ENCODE data around the gene CAB39L.
"Not testable (repeated sequence)": the region's sequence is repeated elsewhere in the genome, so short reads cannot be mapped to it uniquely, and the experiment has no call there.

The CAB39L gene

DNA sequence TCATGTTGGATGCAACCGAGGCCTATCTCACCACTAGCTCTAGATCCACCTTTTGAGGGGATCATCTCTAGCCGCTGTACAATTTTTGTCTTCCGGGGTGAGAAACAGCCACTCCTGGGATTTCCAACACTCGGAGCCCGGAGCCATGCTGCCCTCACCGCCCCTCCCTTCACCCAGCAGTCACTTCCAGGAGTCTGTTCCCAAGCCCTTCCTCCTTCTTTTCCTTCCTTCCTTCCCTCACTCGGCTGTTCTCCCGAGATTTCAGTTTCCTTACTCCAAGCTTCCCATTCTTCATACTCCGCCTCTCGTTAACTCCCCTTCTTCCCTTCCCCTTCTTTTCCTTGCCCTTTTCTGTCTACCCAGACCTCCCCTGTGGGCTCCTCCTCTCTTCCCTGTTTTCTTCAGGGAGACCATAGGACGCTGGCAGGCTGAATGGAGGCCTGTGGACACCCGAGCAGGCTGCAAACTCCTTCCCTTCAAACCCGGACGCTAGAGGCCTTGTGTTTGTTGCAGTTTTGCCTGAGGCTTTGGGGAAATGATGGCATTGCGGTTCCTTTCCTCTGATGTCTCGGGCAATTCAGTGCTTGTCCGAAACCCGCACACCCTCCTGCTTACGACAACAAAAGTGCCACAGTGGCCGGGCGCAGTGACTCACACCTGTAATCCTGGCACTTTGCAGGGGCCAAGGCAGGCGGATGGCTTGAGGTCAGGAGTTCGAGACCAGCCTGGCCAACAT lies 96.0 kb downstream of the CAB39L start:
- no peak for DNase-seq (ENCODE audit: low read depth in 2 of 2)

DNA sequence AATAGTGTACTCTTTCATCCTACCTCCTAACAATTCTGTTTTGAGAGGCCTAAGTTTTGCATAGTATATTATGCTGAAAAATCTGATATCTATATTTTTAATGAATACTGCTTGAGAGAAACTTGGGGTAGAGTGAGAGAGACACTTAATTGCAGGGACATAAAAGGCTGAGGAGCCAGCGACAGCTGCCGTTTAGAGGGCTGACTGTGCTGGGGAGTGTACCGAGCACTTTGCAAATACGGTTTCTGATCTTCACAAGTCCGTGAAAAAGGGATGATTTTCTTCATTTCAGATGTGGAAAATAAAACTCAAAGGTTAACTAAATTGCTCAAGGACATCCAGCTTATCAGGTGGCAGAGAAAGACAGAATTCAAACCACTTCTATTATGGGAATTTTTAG lies 97.4 kb downstream of the CAB39L start:
- DNase-seq (ENCODE audit: low read depth in 2 of 2) = no peak

DNA sequence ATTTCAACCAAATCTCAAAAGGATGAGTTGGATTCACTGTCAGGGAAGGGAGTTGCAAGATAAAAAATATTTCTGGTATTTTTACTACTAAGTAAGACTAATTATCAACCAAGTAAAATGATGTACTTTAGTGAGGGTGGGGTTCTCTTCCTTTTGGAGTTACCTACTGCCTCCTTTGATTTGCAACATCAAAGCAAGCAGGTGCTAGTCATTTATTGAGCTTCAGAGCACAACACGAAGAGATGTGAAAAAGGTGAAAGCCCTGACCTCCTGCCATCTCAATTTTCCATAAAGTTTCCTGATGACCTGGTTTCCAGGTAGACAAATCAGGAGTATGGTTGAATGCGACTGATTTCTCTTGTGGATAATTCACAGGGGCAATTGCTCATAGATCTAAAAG lies 100.1 kb downstream of the CAB39L start:
- no peak for DNase-seq (ENCODE audit: low read depth in 2 of 2)

DNA sequence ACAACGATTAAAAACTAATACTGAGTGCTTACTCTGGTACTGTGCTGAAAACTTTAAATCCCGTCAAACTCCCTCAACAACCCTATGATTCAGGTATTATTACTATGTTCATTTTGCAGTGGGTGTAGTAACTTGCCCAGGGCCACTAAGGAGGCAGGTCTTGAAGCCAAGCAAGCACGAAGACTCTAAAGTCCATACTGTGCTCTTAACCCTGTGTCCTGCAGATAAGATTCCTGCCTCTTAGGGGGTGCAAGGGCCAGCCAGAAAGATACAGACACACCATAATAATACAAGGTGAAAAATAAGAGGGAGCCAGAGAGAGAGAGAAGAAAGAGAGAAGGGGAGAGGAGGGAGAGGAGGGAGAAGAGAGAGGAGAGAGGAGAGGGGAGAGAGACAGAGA lies 100.6 kb downstream of the CAB39L start:
- DNase-seq (ENCODE audit: low read depth in 2 of 2) = no peak

DNA sequence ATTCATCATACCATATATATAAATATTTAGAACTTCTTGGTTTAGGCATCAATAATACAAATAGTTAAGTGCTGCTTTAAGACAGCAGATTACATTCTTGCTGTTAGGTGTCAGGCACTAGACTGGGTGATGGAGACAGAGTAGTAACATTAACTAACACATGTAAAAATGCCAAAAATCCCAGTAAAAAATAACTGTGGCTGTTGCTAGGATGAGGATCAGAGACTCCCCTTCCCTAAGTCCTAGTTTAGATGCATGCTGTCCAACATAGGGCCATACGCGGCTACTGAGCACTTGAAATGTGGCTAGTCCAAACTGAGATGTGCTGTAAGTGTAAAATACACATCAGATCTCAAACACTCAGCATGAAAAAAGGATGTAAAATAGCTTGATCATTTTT lies 101.4 kb downstream of the CAB39L start:
- DNase-seq (ENCODE audit: low read depth in 2 of 2) = no peak

DNA sequence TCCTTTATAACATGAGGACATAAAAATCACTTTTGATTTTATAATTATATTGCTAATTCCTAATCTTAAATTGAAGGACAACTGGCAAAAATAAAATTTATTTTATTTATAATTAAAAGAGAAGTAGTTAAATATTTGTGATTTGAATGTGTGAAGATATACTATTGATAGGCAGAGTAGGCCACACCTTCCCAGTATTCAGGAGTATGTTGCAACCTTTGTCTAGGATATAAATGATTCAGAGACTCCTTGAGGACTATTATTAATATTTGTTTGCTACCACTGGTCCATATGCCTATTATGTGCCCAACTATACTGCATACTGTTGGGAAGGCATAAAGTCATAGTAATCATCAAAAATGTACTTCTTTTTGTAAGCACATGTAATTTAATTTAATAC lies 101.9 kb downstream of the CAB39L start:
- DNase-seq (ENCODE audit: low read depth in 2 of 2) = no peak

DNA sequence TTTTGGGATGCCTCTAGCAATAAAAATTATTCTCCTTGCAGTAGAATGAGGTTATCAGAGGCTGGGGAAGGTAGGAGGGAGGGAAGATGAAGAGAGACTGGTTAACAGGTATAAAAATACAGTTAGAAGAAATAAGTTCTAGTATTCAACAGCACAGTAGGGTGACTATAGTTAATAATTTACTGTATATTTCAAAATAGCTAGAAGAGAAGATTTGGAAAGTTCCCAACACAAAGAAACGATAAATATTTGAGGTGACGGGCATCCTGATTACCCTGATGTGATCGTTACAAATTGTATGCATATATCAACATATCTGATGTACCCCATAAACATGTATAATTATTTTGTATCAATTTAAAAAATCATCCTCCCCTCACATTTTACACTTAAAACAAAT lies 102.3 kb downstream of the CAB39L start:
- DNase-seq (ENCODE audit: low read depth in 2 of 2) = no peak

DNA sequence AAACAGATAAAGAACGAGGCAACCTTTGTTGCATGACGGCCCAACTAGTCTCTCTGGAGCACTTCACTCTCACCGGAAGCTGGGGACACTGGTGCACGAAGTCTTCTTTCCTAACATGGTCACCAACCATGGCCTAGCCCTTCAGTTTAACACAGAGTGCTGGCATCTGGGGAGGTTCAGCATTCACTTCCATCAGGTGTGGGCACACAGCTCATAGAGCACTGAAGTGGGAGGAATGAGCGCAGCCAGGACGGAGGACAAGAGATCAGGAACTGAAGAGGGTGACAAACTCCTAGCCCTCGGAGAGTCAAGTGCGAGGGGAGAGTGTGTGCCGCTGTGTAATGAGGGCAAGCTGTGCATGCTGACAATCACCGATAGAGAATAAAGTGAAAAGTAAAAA lies 103.7 kb downstream of the CAB39L start:
- DNase-seq (ENCODE audit: low read depth in 2 of 2) = no peak

DNA sequence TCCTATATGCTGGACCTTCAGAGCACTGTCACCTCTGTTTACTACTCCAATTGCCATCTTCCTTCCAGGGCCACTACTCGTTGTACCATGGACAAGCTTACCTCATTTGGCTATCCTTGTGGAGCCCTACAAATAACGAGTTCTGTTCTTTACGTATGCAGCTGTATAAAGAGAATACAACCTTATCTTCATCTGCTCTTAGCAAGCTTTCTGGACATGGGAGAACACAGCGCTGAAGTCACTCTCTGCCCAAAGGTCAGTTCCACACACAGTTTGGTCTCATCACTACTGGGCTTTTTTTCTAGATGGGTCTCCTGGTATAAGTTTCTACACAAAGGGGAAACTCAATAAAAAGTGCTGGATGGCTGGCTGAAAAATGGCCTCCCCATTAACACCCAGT lies 107.2 kb downstream of the CAB39L start:
- DNase-seq (ENCODE audit: low read depth in 2 of 2) = no peak

DNA sequence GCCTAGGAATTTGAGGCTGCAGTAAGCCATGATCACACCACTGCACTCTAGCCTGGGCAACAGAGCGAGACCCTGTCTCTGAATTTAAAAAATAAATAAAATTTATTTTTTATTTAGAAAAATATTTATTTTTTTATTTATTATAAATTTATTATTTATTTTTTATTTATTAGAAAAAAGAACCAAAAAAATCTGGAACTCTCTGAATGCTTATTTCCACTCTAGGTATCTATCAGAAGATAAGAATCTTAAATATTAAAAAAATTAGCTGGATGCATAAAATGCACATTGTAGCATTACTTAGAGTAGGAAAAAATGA lies 113.4 kb downstream of the CAB39L start:
- DNase-seq (ENCODE audit: low read depth in 2 of 2) = no peak

DNA sequence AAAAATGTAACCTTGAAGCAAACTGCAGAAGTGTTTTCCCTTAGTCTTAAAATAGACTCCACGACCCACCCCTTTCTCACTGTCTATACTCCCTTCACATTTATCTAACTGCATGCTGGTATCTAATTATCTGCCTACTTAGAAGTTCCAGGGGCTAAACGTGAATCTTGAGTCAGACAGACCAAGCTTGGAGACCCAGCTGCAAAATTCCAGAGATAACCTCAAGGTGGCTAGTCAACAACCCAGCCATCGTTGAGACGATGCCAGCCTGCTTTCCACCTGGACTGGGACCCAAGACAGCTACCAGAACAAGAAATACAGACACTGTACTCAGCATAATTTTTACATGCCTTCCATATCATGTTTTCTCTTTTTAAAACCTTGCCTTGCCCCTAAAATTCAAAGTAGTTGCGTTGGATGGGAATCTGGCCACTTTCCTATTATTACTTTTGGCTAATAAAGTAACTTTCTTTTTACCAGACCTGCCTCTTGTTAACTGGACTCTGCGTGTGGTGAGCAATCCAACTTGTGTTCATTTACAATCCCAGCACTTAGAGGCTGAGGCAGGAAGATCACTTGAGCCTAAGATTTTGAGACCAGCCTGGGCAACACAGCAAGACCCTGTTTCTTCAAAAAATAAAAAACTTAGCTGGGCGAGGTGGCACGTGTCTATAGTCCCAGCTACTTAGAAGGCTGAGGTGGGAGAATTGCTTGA lies 113.9 kb downstream of the CAB39L start:
- no peak for DNase-seq (ENCODE audit: low read depth in 2 of 2)

DNA sequence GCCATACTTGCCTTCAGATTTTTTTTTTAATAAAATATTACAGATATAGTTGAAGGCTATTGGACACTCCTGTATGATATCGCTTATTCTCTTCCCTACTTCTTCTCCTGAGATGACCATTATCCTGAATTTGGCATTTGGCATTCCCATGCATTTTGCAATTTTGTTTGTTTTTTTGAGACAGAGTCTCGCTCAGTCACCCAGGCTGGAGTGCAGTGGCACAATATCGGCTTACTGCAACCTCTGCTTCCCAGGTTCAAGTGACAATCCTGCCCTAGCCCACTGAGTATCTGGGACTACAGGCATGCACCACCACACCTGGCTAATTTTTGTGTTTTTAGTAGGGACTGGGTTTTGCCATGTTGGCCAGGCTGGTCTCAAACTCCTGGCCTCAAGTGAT lies 116.7 kb downstream of the CAB39L start:
- DNase-seq (ENCODE audit: low read depth in 2 of 2) = not testable (repeated sequence)

DNA sequence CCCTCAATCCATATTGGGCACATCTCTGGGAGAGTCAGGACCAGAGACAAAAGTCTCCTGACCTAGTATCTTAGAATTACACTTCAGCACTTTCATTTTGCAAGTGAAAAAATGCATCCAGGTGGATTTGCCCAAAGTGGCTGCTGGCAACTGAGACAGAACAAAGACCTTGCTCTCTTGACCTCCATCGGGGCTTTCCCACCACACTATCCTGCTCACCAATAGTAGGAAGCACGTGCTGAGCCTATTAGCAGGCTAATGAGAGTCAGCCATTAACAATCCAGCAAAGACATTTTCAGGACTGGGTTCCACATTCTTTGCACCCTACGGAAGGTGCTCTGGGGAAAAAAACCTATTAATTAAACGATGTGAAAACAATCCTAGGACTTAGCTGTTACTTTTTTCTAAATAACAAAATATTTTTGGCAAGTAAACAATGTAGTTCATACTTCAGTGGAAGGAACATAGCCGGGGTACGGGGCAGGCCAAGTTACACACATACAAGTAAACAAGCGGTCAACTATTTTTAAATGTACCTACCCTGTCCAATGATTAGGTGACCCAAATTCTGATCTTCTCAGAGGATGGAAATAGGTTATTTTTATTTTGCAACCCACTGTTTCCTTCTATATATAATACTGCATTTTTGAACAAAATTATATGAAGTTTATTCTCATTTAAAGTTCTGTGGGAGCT lies 117.5 kb downstream of the CAB39L start:
- DNase-seq (ENCODE audit: low read depth in 2 of 2) = no peak

DNA sequence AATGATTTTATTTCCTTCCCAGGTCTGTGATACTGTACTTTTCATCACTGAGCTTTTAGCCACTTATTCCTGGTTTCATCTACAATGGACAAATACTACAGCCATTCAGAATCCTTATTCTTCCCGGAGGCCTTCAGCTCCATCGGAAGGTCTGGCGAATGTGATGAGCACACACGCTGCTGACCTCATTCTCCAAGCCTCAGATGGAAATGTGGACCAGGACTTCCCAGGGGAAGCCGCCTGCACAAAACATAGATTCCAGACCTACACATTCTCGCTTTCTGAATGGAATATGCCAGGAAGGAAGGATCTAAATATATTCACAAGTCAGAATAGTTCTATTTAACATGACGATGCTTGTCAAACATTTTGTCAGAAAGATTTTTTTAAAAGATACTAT lies 120.5 kb downstream of the CAB39L start:
- DNase-seq (ENCODE audit: low read depth in 2 of 2) = no peak

DNA sequence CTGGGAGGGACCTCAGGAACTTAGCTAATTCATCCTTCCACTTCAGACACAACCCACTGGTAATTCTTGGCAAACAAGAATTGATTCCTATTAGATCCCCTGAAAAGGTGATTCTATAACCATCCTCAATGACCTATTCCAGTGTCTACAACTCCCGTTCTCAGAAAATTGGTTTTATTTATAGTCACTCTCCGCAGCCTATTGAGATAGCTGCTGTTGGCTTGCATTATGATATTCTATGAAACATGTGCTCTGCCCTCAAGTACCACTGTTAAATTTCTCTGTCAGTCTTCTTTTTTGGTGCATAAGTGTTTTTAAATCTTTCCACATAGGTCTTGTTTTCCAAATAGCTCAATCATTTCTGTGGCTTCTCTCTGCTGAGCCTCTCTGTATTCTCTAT lies 121.2 kb downstream of the CAB39L start:
- no peak for DNase-seq (ENCODE audit: low read depth in 2 of 2)

DNA sequence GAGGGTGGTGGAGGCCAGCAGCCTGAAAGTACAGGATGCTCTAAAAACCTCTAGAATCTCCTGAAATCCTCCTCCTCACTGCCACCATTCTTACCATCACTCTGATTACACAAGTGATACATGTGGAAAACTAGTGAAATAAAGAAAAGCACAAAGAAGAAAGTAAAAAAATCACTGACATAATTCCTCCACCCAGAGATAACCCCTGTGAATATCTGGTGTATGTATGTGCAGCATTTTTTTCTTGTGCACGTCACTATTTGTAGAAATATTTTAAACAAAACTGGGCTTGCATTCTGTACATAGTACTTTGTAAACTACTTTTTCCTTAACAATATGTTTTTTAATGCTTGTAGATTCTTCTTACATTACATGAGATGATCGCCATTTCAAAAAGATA lies 122.9 kb downstream of the CAB39L start:
- no peak for DNase-seq (ENCODE audit: low read depth in 2 of 2)

DNA sequence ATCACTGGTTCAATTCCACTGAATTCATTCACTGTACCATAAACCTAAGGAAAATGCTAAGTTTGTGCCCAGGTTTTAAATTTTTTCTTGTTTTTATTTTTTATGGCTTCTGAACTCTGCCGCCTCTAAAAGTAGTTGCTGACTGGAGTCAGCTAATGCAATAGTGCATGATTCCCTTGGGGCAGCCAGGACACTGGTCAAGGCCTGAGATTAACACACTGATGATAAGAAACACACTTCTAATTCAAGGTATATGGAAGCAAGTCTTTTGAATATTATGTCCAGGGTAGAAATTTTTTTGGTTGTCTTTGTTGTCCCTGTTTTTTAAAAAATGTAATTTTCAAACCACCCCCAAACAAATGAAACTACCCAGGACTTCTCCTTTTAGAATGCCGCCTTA lies 123.9 kb downstream of the CAB39L start:
- no peak for DNase-seq (ENCODE audit: low read depth in 2 of 2)

DNA sequence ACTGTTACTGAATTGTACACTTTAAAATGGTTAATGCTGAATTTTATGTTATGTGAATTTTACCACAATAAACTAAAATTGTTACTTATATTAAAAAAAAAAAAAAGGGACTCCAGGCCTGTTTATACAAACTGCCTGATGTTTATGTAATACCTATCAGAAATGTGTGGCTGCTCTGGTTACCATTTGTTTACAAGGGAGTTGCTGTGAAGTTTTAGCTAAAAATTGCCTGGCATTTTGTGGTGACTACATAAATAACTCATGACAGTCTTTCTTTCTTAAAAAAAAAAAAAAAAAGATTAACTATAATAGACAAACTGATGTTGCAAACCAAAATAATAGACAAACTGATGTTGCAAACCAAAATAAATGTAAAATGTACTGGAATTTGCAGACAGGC lies 124.3 kb downstream of the CAB39L start:
- no peak for DNase-seq (ENCODE audit: low read depth in 2 of 2)

DNA sequence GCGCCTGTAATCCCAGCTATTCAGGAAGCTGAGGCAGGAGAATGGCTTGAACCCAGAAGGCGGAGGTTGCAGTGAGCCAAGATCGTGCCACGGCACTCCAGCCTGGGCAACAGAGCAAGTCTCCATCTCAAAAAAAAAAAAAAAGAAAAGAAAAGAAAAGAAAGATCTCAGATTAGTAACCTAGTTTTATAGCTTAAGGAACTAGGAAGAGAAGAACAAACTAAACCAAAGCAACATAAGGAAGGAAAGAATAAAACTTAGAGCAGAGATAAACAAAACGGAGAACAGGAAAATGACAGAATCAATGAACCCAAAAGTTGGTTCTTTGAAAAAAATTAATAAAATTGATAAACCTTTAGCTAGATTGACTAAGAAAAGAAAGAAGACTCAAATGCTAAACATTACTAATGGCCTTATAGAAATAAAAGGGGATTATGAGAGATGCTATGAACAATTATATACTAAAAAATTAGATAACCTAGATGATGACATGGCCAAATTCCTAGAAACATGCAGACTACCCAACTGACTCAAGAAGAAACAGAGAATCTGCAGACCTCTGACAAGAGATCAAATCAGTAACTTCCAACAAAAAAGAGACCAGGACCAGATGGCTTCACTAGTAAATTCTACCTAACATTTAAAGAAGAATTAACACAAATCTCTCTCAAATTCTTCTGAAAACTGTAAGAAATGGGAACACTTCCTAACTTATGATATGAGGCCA lies 127.9 kb downstream of the CAB39L start:
- DNase-seq (ENCODE audit: low read depth in 2 of 2) = no peak

DNA sequence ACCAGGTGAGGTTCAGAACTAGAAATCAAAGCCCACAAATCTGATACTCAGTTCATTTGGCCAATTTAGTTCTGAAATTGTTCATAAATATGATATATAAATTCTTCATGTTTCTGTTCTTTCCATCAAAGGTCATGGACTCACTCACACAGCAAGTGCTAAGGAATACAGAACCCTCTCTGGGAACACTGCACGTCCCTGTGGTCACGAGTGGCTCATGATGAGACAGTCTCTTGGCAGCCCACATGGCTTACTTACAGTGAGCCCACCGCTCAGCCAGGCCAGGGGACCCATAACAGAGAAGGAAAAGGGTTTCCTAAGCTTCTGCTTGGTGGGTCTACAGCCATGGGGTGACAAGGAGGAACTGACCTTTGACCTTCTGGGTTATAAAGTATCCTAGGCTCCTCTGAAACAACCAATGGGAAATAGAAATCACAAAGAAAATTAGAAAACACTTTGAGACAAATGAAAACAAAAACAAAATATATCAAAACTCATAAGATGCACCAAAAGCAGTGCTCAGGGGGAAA lies 128.8 kb downstream of the CAB39L start:
- no peak for DNase-seq (ENCODE audit: low read depth in 2 of 2)

DNA sequence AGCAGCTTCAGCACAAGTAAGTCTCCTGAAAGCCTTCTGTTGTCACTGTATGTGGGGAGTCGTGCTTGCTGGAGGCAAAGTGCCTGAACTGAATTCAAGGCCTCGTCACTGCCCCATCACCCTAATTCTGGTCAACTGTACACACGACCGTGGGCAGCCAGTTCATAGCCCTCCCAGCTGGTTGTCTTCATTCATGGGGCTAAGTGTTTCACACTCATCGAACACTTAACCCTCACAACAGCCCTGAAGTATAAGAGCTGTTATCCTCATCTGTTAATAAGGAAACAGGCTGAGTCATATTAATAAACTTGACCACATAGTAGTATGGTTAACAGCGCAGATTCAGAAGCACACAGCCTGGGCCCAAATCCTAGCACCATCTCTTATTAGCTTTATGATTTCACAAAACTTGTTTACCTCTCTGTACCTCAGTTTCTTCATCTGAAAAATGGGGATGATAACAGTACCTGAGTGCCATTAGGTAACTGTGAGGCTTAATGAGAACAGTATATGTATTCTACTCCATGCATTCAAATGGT lies 129.5 kb downstream of the CAB39L start:
- DNase-seq (ENCODE audit: low read depth in 2 of 2) = no peak

DNA sequence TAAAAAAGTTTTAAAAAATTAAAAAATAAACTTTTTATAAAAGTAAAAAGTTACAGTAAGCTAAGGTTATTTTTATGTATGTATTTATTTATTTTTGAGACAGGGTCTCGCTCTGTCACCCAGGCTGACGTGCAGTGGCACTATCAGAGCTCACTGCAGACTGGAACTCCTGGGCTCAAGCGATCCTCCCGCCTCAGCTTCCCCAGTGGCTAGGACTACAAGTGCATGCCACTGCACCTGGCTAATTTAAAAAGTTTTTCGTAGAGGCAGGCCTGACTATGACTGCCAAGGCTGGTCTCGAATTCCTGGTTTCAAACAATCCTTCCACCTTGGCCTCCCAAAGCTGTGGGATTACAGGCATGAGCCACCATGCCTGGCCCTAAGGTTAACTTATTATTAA lies 132.0 kb downstream of the CAB39L start:
- DNase-seq (ENCODE audit: low read depth in 2 of 2) = no peak
